HG02970 (cell line): Measurements from ENCODE around the gene SPATA2.

Source experiments
- ATAC-seq: cut with Tn5 transposase; IDR thresholded peaks from one replicate; pipeline ENCODE4 v1.9.1; 2021; ENCODE audit warnings: mild to moderate bottlenecking, moderate library complexity, moderate number of reproducible peaks; ENCODE audit not compliant: unreplicated experiment, low FRiP score

Gene SPATA2

GRCh38 chr20:49887251-49888211 is 27.8 kb downstream of the SPATA2 start:
- ATAC-seq = no peak

- no peak for ATAC-seq
Measured at GRCh38 chr20:49886571-49887213, 28.6 kb downstream of the SPATA2 start.

- no peak for ATAC-seq
Measured at GRCh38 chr20:49885558-49886332, 29.6 kb downstream of the SPATA2 start.

- ATAC-seq = no peak
Measured at GRCh38 chr20:49883246-49883802, 32.0 kb downstream of the SPATA2 start.

GRCh38 chr20:49882171-49882970 is 33.0 kb downstream of the SPATA2 start:
- no peak for ATAC-seq

GRCh38 chr20:49880724-49881445 is 34.4 kb downstream of the SPATA2 start:
- ATAC-seq = no peak

- ATAC-seq = no peak
Measured at GRCh38 chr20:49880177-49880576, 35.2 kb downstream of the SPATA2 start.

- ATAC-seq = no peak
Measured at GRCh38 chr20:49878977-49879376, 36.4 kb downstream of the SPATA2 start.

- no peak for ATAC-seq
Measured at GRCh38 chr20:49877386-49877921, 37.9 kb downstream of the SPATA2 start.

GRCh38 chr20:49874696-49875095 is 40.6 kb downstream of the SPATA2 start:
- ATAC-seq = no peak

- ATAC-seq = no peak
Measured at GRCh38 chr20:49872056-49872455, 43.3 kb downstream of the SPATA2 start.

GRCh38 chr20:49871391-49871948 is 43.9 kb downstream of the SPATA2 start:
- ATAC-seq = no peak

GRCh38 chr20:49870261-49870660 is 45.1 kb downstream of the SPATA2 start:
- no peak for ATAC-seq

- no peak for ATAC-seq
Measured at GRCh38 chr20:49868964-49869363, 46.4 kb downstream of the SPATA2 start.

GRCh38 chr20:49868538-49868937 is 46.8 kb downstream of the SPATA2 start:
- ATAC-seq = no peak

GRCh38 chr20:49867453-49868215 is 47.7 kb downstream of the SPATA2 start:
- ATAC-seq = no peak

GRCh38 chr20:49866051-49866450 is 49.3 kb downstream of the SPATA2 start:
- no peak for ATAC-seq

- ATAC-seq = no peak
Measured at GRCh38 chr20:49865559-49865958, 49.8 kb downstream of the SPATA2 start.
